GM23248 (cell line): ENCODE results near the gene WLS.

Source experiments
- EZH2 ChIP-seq: fragments of 200-600 bp; sonication (generic); IDR thresholded peaks from 2 replicates; pipeline ENCODE4 v1.6.1; 2018; ENCODE audit warnings: antibody characterized with exemption, mild to moderate bottlenecking; ENCODE audit not compliant: insufficient read depth, poor library complexity, severe bottlenecking
- EZH2phosphoT487 ChIP-seq: fragments of 200-600 bp; sonication (generic); IDR thresholded peaks from 2 replicates; pipeline ENCODE4 v1.6.1; 2018; ENCODE audit warnings: antibody characterized with exemption, moderate library complexity, mild to moderate bottlenecking, low read depth; ENCODE audit not compliant: insufficient read depth

GRCh38 chr1:68280286-68280685 lies 48.0 kb upstream of the WLS start:
- no peak for TF ChIP-seq EZH2
- TF ChIP-seq EZH2phosphoT487: no peak
